Trophoblast cell (in vitro differentiated cells and primary cell): ENCODE results near the gene FBXL5.

Experiments used
- DNase-seq, 2 donors: peaks; one replicate each; pipeline ENCODE4 v3.0.0-alpha.2; 2016
- H2AFZ ChIP-seq: 2 replicates; pipeline ENCODE4 v1.6.1; 2013; ENCODE audit warnings: low read length, moderate library complexity, mild to moderate bottlenecking; ENCODE audit not compliant: insufficient read depth, poor library complexity
- H2AK5ac ChIP-seq: 2 replicates; pipeline ENCODE4 v1.6.1; 2013; ENCODE audit warnings: mild to moderate bottlenecking, low read length
- H2BK120ac ChIP-seq: 2 replicates; pipeline ENCODE4 v1.6.1; 2013; ENCODE audit warnings: low read length, mild to moderate bottlenecking, moderate library complexity; ENCODE audit not compliant: insufficient read depth, poor library complexity
- H2BK12ac ChIP-seq: 2 replicates; pipeline ENCODE4 v1.6.1; 2013; ENCODE audit warnings: mild to moderate bottlenecking, low read length, moderate library complexity
- H2BK5ac ChIP-seq: 2 replicates; pipeline ENCODE4 v1.6.1; 2013; ENCODE audit warnings: low read length, low read depth, moderate library complexity, mild to moderate bottlenecking; ENCODE audit not compliant: poor library complexity
- H3K14ac ChIP-seq: 2 replicates; pipeline ENCODE4 v1.6.1; 2013; ENCODE audit warnings: mild to moderate bottlenecking, low read length
- H3K18ac ChIP-seq: 2 replicates; pipeline ENCODE4 v1.6.1; 2013; ENCODE audit warnings: mild to moderate bottlenecking, low read length
- H3K23ac ChIP-seq: 2 replicates; pipeline ENCODE4 v1.6.1; 2013; ENCODE audit warnings: low read length
- H3K27ac ChIP-seq: 2 replicates; pipeline ENCODE4 v1.5.1; 2013; ENCODE audit warnings: low read depth, mild to moderate bottlenecking, inconsistent platforms, low read length, moderate library complexity
- H3K27me3 ChIP-seq: 2 replicates; pipeline ENCODE4 v1.6.1; 2013; ENCODE audit warnings: inconsistent platforms, mild to moderate bottlenecking, low read length, moderate library complexity; ENCODE audit not compliant: insufficient read depth
- H3K36me3 ChIP-seq, 2 experiments: 1 replicate in 1 of 2; 2 replicates in 1 of 2; pipeline ENCODE4 v1.6.1; 2013; ENCODE audit warnings: low read length in 2 of 2, mild to moderate bottlenecking in 2 of 2, moderate library complexity in 1 of 2; ENCODE audit not compliant: insufficient read depth in 2 of 2, control insufficient read depth in 1 of 2
- H3K4ac ChIP-seq: 2 replicates; pipeline ENCODE4 v1.6.1; 2013; ENCODE audit warnings: low read depth, mild to moderate bottlenecking, low read length, moderate library complexity
- H3K4me1 ChIP-seq, 2 experiments: 1 replicate in 1 of 2; 2 replicates in 1 of 2; pipeline ENCODE4 v1.6.1; 2013; ENCODE audit warnings: low read length in 2 of 2, mild to moderate bottlenecking in 2 of 2, moderate library complexity in 1 of 2; ENCODE audit not compliant: insufficient read depth in 2 of 2, control insufficient read depth in 1 of 2
- H3K4me2 ChIP-seq: 2 replicates; pipeline ENCODE4 v1.6.1; 2013; ENCODE audit warnings: inconsistent platforms, mild to moderate bottlenecking, low read length, moderate library complexity
- H3K4me3 ChIP-seq: 2 replicates; pipeline ENCODE4 v1.5.1; 2013; ENCODE audit warnings: mild to moderate bottlenecking, low read depth, low read length, inconsistent platforms
- H3K79me1 ChIP-seq: one replicate; pipeline ENCODE4 v1.6.1; 2013; ENCODE audit warnings: low read length
- H3K79me2 ChIP-seq: 2 replicates; pipeline ENCODE4 v1.6.1; 2013; ENCODE audit warnings: low read length, mild to moderate bottlenecking; ENCODE audit not compliant: control insufficient read depth, insufficient read depth, poor library complexity
- H3K9ac ChIP-seq: 2 replicates; pipeline ENCODE4 v1.6.1; 2013; ENCODE audit warnings: mild to moderate bottlenecking, low read length
- H3K9me3 ChIP-seq: 2 replicates; pipeline ENCODE4 v1.6.1; 2013; ENCODE audit warnings: low read depth, mild to moderate bottlenecking, control low read depth, inconsistent platforms, low read length; ENCODE audit not compliant: insufficient read depth
- H4K12ac ChIP-seq: 2 replicates; pipeline ENCODE4 v1.6.1; 2013; ENCODE audit warnings: low read depth, mild to moderate bottlenecking, low read length, moderate library complexity
- H4K8ac ChIP-seq: 2 replicates; pipeline ENCODE4 v1.6.1; 2013; ENCODE audit warnings: low read depth, mild to moderate bottlenecking, low read length, moderate library complexity
- H4K91ac ChIP-seq: one replicate; pipeline ENCODE4 v1.6.1; 2013; ENCODE audit warnings: low read depth, mild to moderate bottlenecking, low read length, moderate library complexity
- WGBS: extraction: QIAGEN DNeasy Blood & Tissue Kit; methylation state at CpG from one replicate; pipeline ENCODE4 v1.1.7; 2013; ENCODE audit warnings: missing lambda C conversion rate; ENCODE audit not compliant: insufficient read length, insufficient coverage; ENCODE audit errors: extremely low coverage; 5-methylcytosine and 5-hydroxymethylcytosine counted together

FBXL5 gene

DNA sequence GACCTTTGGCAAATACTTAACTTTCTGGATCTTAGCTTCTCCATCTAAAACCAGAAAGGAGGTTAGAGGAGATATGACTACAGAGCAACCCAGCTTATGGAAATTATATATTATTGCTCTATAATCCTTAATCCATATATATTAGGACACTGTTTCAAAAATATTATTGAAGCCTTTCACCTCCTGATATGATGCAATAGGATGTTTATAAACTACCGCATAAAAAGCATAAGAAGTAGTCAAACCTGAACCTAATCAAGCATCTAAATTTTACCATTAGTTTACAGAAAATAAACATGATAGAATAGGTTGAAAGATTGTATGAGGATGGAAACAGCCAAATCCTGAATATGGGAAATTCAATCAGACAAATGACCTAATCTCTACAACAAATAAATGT lies 20.9 kb upstream of the FBXL5 start:
- H4K8ac ChIP-seq, result no peak overlapping the region

GRCh38 chr4:15675356-15675755 lies 20.2 kb upstream of the FBXL5 start:
- Histone ChIP-seq H3K14ac (no peak overlapping the region), H3K27ac (no peak overlapping the region), H2AFZ (no peak overlapping the region), H3K79me2 (peaks cover 6% of the 10 kb centered on the region), H4K91ac (no peak overlapping the region), H3K36me3 (no peaks in the 10 kb centered on the region), H2AK5ac (no peak overlapping the region), H4K8ac (no peak overlapping the region), H2BK5ac (no peak overlapping the region), H3K4me2 (no peak overlapping the region), H3K18ac (no peak overlapping the region), H3K27me3 (no peaks in the 10 kb centered on the region), H3K4me3 (no peak overlapping the region), H3K9ac (no peak overlapping the region), H3K4ac (peak overlapping the region; percentile 79), H3K23ac (no peak overlapping the region), H3K9me3 (no peaks in the 10 kb centered on the region), H2BK12ac (no peak overlapping the region), H2BK120ac (no peak overlapping the region), H3K4me1 (peaks cover 0 to 4% of the 10 kb centered on the region in 2 experiments), H4K12ac (no peak overlapping the region), H3K79me1 (peaks cover 2% of the 10 kb centered on the region)
- no peak for DNase-seq
- whole genome bisulfite sequencing, result no CpG with 5 or more reads among the region's 3 CpGs

More for the DNA sequence above, 20.9 kb upstream of the FBXL5 start:
- Histone ChIP-seq H3K4ac (no peak overlapping the region), H2BK120ac (no peak overlapping the region), H3K9ac (no peak overlapping the region), H2AFZ (no peak overlapping the region), H3K23ac (no peak overlapping the region), H2AK5ac (no peak overlapping the region), H3K9me3 (no peaks in the 10 kb centered on the region), H3K27ac (no peak overlapping the region), H3K4me2 (no peak overlapping the region), H2BK5ac (no peak overlapping the region), H3K4me3 (no peak overlapping the region), H3K79me1 (peaks cover 3% of the 10 kb centered on the region), H4K91ac (no peak overlapping the region), H3K4me1 (peaks cover 0 to 4% of the 10 kb centered on the region in 2 experiments), H3K79me2 (peaks cover 7% of the 10 kb centered on the region), H3K27me3 (no peaks in the 10 kb centered on the region), H3K36me3 (no peaks in the 10 kb centered on the region), H3K18ac (no peak overlapping the region), H2BK12ac (no peak overlapping the region), H4K12ac (no peak overlapping the region), H3K14ac (no peak overlapping the region)
- WGBS, result no CpG with 5 or more reads among the region's 1 CpG
- no peak for DNase-seq

DNA sequence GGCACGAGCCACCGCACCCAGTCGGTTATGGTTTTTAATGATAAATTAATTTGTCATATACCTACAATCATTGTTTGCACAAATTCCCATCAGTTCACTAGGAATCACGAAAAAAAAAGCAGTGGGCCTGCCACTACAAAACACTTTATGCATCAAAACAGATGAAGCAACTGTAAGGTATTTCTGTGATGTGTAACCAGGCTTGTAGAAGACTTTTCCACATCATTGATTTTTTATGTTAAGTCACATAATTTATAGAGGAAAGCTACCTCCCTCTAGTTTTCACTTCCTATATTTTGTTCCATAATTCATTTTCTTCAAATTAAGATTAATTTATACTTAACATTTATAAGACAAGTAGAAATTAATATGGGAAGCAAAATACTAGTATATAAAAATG lies 19.8 kb upstream of the FBXL5 start:
- Histone ChIP-seq H3K36me3 (no peaks in the 10 kb centered on the region), H2BK12ac (no peak overlapping the region), H3K79me2 (peaks cover 3% of the 10 kb centered on the region), H3K14ac (no peak overlapping the region), H3K23ac (no peak overlapping the region), H2AK5ac (no peak overlapping the region), H3K9me3 (no peaks in the 10 kb centered on the region), H3K4me3 (no peak overlapping the region), H4K91ac (no peak overlapping the region), H4K12ac (no peak overlapping the region), H2BK120ac (no peak overlapping the region), H2AFZ (no peak overlapping the region), H3K79me1 (no peaks in the 10 kb centered on the region), H3K27me3 (no peaks in the 10 kb centered on the region), H4K8ac (no peak overlapping the region), H3K4ac (no peak overlapping the region), H3K9ac (no peak overlapping the region), H3K18ac (no peak overlapping the region), H3K4me2 (no peak overlapping the region), H2BK5ac (no peak overlapping the region), H3K4me1 (peaks cover 0 to 4% of the 10 kb centered on the region in 2 experiments), H3K27ac (no peak overlapping the region)
- DNase-seq, result no peak
- no CpG with 5 or more reads among the region's 4 CpGs for WGBS

DNA sequence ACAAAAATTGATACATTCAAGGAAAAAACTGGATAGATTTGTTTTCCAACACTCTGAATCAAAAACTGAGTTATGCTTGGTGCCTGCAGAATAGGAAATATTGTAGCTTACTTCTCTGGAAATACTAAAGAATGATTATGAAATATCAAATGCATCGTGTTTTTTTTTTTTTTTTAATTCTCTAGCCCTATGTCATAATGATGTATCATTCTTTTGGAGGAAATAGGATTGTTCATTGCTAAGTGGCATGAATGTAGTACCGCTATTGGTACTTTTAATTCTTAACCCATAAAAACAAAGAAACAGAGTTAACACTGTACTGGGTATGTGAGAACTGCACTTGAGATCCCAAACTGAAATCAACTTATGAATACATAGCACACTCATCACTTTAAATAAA lies 18.9 kb upstream of the FBXL5 start:
- no peak overlapping the region for H3K18ac ChIP-seq
- no peak overlapping the region for H3K4ac ChIP-seq
- no peak overlapping the region for H3K23ac ChIP-seq
- H4K12ac ChIP-seq, result no peak overlapping the region
- H3K9me3 ChIP-seq, result no peaks in the 10 kb centered on the region
- H3K36me3 ChIP-seq, result no peaks in the 10 kb centered on the region
- no peak overlapping the region for H2BK12ac ChIP-seq
- H4K8ac ChIP-seq, result no peak overlapping the region
- no peak overlapping the region for H3K4me2 ChIP-seq
- no peak overlapping the region for H3K9ac ChIP-seq
- no peak overlapping the region for H2BK5ac ChIP-seq
- no peak overlapping the region for H3K27ac ChIP-seq
- peaks cover 0 to 4% of the 10 kb centered on the region in 2 experiments for H3K4me1 ChIP-seq
- H3K79me2 ChIP-seq, result peaks cover 3% of the 10 kb centered on the region
- DNase-seq, result no peak
- no peak overlapping the region for H2BK120ac ChIP-seq
- no peak overlapping the region for H2AK5ac ChIP-seq
- no CpG with 5 or more reads among the region's 2 CpGs for WGBS
- no peaks in the 10 kb centered on the region for H3K79me1 ChIP-seq
- H4K91ac ChIP-seq, result no peak overlapping the region
- H3K4me3 ChIP-seq, result no peak overlapping the region
- H3K27me3 ChIP-seq, result no peaks in the 10 kb centered on the region
- H2AFZ ChIP-seq, result no peak overlapping the region
- no peak overlapping the region for H3K14ac ChIP-seq
